ENCODE results near the gene MINK1. TPM values are rescaled to one million over a fixed set of nuclear protein-coding genes. Genes with fewer than 3 reads are reported as not detected.

The MINK1 gene
- total and polyA plus RNA-seq, 2 of the 13 experiments (the other 11 are each of a cell fraction or from before 2014, with no cell fraction given): 17.2 to 63.9 TPM

DNA sequence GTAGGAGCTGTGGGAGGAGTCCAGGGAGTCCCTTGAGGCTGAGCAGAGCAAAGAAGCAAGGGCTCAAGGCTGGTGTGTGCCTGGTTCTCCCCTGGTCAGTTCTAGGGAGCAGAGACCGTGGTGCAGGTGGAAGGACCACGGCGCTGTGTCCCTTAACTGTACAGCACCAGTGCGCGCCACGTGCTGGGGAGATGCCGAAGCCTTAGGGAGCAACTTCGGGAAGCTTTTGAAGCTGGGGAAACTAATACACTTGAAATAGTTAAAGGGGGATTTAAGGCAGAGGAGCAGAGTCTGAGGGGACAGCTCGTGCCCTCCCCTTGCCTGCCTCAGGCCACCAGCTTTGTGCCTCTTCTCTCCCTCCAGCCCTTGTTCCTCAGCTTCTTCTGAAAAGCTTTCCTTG lies 27.5 kb downstream of the MINK1 start:
- intact Hi-C loops (cut with micrococcal nuclease; ENCODE audit: unreplicated experiment) (no loop called here), in situ Hi-C loops (cut with HindIII; ENCODE audit: extremely low pct_ligation_motif_present, low pct_unique_long_range_greater_than_20kb) (no loop called here)
- Histone ChIP-seq H3K4me2 (ENCODE audit: low read depth, low read length) (no peak overlapping the region), H3K9ac (ENCODE audit: insufficient read depth, low read depth, low read length) (no peak overlapping the region), H3K36me3 (replicated peaks in 1 of 2; ENCODE audit: control insufficient read depth in 1 of 2, insufficient read depth in 2 of 2, low read length in 2 of 2) (peaks cover 11 to 38% of the 10 kb centered on the region in 2 experiments), H3K27ac (ENCODE audit: extremely low read length, insufficient read depth, low read length) (no peak overlapping the region), H2AFZ (ENCODE audit: low read length) (no peak overlapping the region), H3K79me2 (ENCODE audit: insufficient read depth, low read length) (peaks cover 48% of the 10 kb centered on the region), H3K9me3 (ENCODE audit: low read length) (no peaks in the 10 kb centered on the region), H4K20me1 (ENCODE audit: insufficient read depth, low read length) (no peaks in the 10 kb centered on the region), H3K4me3 (replicated peaks in 1 of 3; ENCODE audit: insufficient read depth in 1 of 3, low read depth in 2 of 3, low read length in 3 of 3) (no peak overlapping the region), H3K4me1 (ENCODE audit: insufficient read depth, low read length) (peaks cover 59% of the 10 kb centered on the region), H3K27me3 (ENCODE audit: control insufficient read depth in 1 of 2, insufficient read depth in 2 of 2, low read length in 2 of 2) (no peaks in the 10 kb centered on the region)
- DNase-seq (ENCODE audit: low spot score) (no peak), ATAC-seq (no peak), FAIRE-seq (no peak)
- BruUV-seq (replicated peaks): no TSS peak
- ChIA-PET POLR2A (interaction anchor here (0.7 to 2.1 kb wide), 3 partner anchors 65 to 82 kb away, joined by 3 to 9 read pairs (median 4); partner anchors contain the start of gene PSMB6), CTCF (ENCODE audit: low intra/inter-chr PET ratio, low total read pairs) (no interaction called here)
- TF ChIP-seq ZNF772 (CRISPR knock-in tag; IDR thresholded peaks at IDR 0.05) (0 out of 2 replicates have a peak, but pooled peaks have one; percentile 33), ZNF274 (CRISPR knock-in tag; IDR thresholded peaks at IDR 0.05) (no peak), ARNT (IDR thresholded peaks at IDR 0.05) (no peak), ZNF234 (CRISPR knock-in tag; conservative IDR thresholded peaks at IDR 0.05) (no peak)
- TF ChIP-seq, protein P1, sequence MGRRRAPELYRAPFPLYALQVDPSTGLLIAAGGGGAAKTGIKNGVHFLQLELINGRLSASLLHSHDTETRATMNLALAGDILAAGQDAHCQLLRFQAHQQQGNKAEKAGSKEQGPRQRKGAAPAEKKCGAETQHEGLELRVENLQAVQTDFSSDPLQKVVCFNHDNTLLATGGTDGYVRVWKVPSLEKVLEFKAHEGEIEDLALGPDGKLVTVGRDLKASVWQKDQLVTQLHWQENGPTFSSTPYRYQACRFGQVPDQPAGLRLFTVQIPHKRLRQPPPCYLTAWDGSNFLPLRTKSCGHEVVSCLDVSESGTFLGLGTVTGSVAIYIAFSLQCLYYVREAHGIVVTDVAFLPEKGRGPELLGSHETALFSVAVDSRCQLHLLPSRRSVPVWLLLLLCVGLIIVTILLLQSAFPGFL (CRISPR knock-in tag; IDR thresholded peaks at IDR 0.05): no peak
- TF ChIP-seq, protein P2, sequence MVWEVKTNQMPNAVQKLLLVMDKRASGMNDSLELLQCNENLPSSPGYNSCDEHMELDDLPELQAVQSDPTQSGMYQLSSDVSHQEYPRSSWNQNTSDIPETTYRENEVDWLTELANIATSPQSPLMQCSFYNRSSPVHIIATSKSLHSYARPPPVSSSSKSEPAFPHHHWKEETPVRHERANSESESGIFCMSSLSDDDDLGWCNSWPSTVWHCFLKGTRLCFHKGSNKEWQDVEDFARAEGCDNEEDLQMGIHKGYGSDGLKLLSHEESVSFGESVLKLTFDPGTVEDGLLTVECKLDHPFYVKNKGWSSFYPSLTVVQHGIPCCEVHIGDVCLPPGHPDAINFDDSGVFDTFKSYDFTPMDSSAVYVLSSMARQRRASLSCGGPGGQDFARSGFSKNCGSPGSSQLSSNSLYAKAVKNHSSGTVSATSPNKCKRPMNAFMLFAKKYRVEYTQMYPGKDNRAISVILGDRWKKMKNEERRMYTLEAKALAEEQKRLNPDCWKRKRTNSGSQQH (CRISPR knock-in tag; IDR thresholded peaks at IDR 0.05; ENCODE audit: low read depth): no peak
- TF ChIP-seq, protein P3, sequence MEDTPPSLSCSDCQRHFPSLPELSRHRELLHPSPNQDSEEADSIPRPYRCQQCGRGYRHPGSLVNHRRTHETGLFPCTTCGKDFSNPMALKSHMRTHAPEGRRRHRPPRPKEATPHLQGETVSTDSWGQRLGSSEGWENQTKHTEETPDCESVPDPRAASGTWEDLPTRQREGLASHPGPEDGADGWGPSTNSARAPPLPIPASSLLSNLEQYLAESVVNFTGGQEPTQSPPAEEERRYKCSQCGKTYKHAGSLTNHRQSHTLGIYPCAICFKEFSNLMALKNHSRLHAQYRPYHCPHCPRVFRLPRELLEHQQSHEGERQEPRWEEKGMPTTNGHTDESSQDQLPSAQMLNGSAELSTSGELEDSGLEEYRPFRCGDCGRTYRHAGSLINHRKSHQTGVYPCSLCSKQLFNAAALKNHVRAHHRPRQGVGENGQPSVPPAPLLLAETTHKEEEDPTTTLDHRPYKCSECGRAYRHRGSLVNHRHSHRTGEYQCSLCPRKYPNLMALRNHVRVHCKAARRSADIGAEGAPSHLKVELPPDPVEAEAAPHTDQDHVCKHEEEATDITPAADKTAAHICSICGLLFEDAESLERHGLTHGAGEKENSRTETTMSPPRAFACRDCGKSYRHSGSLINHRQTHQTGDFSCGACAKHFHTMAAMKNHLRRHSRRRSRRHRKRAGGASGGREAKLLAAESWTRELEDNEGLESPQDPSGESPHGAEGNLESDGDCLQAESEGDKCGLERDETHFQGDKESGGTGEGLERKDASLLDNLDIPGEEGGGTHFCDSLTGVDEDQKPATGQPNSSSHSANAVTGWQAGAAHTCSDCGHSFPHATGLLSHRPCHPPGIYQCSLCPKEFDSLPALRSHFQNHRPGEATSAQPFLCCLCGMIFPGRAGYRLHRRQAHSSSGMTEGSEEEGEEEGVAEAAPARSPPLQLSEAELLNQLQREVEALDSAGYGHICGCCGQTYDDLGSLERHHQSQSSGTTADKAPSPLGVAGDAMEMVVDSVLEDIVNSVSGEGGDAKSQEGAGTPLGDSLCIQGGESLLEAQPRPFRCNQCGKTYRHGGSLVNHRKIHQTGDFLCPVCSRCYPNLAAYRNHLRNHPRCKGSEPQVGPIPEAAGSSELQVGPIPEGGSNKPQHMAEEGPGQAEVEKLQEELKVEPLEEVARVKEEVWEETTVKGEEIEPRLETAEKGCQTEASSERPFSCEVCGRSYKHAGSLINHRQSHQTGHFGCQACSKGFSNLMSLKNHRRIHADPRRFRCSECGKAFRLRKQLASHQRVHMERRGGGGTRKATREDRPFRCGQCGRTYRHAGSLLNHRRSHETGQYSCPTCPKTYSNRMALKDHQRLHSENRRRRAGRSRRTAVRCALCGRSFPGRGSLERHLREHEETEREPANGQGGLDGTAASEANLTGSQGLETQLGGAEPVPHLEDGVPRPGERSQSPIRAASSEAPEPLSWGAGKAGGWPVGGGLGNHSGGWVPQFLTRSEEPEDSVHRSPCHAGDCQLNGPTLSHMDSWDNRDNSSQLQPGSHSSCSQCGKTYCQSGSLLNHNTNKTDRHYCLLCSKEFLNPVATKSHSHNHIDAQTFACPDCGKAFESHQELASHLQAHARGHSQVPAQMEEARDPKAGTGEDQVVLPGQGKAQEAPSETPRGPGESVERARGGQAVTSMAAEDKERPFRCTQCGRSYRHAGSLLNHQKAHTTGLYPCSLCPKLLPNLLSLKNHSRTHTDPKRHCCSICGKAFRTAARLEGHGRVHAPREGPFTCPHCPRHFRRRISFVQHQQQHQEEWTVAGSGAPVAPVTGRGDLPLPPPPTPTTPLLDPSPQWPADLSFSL (CRISPR knock-in tag; IDR thresholded peaks at IDR 0.05): no peak
- 97% methylated on average over 9 of the region's 9 CpGs for WGBS (ENCODE audit: low lambda C conversion rate)
